Limb (tissue), 2 donors: ENCODE measurements around the gene DCLRE1A.

Experiments
- DNase-seq, 2 donors: peaks; one replicate each; pipeline ENCODE4 v3.0.0-alpha.2; 2016; ENCODE audit errors: extremely low spot score in 2 of 2

DCLRE1A gene

GRCh38 chr10:113854013-113854760 lies at the start of gene DCLRE1A, which contains the start of gene NHLRC2:
TSS of gene DCLRE1A (minus strand) at chr10:113854082. CDS start at chr10:113853182, 900 bp downstream.
TSS of gene NHLRC2 (plus strand) at chr10:113854661. CDS start at chr10:113854873, 212 bp downstream.
- DNase-seq = peak; percentile 81 to 83

DNA sequence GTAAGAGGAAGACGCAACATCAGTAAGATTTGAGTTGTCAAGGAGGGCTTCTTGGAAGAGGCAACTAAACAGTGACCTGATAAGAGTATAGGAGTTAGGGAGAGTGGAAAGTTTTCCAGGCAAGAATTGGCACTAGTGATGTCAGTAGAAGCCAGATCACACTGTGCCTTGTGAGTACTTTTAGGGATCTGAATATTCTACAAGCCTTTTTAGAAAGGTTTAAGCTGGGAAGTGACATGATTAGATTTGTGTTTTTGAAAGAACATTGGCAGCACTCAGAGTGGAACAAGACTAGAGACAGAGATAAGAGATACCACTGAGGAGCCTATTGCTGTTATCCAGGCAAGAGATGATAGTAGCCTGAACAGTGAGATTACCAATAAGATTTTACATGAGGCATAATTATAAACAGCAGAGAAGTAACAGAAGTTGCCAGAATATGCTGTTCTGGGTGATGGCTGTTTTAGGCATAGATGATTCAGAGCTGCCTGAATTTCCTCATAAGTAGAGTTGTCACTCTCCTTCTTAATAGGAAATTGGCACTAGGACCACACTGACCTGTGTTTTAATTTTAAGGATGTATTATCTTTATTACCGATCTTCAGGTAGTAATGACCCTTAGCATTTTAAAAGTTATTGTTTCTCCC lies 46.2 kb upstream of the DCLRE1A start:
- no peak for DNase-seq

DNA sequence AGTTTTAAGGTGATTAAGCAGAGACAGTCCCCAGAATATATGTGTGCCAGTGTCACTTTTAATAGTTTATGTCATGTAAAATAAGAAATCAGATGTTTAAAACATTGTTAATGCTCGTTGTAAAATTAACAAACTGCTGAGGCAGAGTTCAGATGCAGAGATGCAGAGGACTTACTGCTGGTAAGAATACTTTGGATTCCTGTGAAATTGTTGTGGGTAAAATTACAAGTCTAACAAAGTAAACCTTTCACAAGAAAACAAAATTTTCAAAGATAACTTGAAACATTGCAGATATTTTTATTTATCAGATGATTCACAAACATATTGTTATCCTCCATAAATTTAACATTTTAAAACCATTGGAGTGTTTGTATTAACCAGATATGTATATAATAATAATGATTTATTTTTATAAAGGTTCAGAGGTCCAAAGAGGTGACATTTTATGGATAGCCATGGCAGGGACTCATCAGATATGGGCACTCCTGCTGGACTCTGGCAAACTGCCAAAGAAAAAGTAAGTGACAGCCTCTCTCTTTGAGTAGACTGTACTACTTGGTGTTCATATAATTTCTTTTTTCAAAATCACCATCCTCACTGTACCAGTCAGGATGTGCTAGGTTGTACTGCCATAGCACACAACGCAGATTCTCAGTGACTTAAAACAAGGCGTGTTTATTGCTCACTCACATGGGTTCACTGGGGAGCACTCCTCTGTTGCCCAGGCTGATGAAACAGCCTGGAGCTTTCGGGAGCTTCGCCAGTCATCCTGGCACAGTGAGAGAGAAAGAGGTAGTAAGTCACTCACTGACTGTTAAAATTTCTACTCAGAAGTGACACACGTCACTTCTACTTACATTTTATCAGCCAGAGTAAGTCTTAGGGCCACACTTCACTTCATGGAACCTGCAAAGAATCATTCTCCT lies 44.1 kb upstream of the DCLRE1A start:
- no peak for DNase-seq

DNA sequence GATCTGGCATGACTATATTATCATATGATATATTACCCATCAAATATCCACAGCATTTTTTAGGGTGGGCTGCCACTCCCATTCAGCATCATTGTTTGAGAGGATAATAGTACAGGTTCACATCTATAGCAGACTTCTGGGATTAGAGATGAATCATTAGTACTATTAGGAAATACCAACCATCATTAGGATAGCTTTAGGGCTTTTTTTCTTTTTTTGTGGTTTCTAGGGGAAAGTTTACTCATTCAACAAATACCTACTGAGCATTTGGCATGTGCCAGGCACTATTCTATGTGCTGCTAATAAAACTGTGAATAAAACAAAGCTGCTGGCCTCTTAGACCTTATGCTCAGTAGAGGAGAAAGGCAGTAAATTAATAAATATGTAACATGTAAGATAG lies 41.1 kb upstream of the DCLRE1A start:
- no peak for DNase-seq

DNA sequence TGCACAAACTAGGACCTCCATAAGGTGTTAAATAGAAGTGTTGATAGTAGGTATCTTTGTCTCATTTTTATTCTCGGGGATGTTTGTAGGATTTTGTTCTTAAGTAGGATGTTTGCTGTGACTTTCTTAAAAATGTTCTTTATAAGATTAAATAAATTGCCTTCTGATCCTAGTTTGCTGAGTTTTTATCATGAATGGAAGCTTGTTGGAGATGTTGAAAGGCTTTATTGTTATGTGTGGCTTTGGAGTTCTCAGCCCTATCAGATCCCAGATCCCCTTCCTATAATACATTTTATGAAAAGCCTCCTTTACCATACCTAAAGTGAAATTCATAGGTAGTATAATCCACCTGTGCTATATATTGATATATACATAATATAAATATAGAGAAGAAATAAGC lies 40.7 kb upstream of the DCLRE1A start:
- no peak for DNase-seq

- DNase-seq = no peak
Measured at GRCh38 chr10:113893570-113893969, 39.7 kb upstream of the DCLRE1A start.

DNA sequence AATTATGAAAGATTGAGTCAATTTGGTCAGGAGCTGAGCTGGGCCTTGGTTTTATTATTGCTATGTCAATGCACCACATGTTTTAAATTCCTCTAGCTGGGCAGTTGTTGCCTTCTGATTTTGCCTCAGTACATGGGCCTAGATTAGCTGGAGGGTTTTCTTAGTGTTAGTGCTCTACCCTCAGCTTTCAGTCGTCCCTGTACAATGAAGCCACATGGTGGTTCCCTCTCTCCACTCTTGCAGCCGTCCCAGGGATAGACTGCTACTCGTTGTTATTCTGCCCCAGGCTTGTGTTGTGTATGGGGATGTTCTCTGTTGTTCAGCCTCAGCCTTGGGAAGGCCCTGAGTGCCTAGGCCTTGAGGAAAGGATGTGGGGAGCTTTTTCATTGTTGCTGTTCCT lies 37.6 kb upstream of the DCLRE1A start:
- DNase-seq = no peak

DNA sequence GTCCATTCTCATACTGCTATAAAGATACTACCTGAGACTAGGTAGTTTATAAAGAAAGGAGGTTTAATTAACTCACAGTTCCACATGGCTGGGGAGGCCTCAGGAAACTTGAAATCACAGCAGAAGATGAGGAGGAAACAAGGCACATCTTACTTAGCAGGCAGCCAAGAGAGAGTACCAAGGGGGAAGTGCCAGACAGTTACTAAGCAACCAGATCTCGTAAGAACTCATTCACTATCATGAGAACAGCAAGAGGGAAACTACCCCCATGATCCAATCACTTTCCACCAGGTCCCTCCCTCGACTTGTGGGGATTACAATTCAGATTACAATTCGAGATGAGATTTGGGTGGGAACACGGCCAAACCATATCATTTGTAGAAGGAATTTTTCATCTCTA lies 36.9 kb upstream of the DCLRE1A start:
- DNase-seq = no peak

GRCh38 chr10:113889911-113890310 lies 36.0 kb upstream of the DCLRE1A start:
- DNase-seq = no peak

DNA sequence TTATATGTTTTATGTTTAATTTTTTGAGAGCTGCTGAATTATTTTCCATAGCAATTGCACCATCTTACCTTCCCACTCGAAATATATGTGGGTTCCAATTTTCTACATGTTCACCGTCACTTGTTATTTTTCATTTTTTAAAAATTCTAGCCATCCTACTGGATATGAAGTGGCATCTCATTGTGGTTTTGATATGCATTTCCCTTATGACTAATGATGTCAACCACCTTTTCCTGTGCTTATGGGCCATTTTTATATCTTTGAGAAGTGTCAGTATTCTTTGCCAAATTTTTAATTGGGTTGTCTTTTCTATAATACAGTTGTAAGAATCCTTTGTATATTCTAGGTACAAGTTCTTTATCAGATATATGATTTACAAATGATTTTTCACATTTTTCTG lies 28.4 kb upstream of the DCLRE1A start:
- no peak for DNase-seq

GRCh38 chr10:113880236-113880635 lies 26.4 kb upstream of the DCLRE1A start:
- DNase-seq = no peak

GRCh38 chr10:113879691-113880090 lies 25.8 kb upstream of the DCLRE1A start:
- DNase-seq = no peak

GRCh38 chr10:113876461-113876860 lies 22.6 kb upstream of the DCLRE1A start:
- no peak for DNase-seq

GRCh38 chr10:113875212-113875611 lies 21.3 kb upstream of the DCLRE1A start:
- DNase-seq = no peak

DNA sequence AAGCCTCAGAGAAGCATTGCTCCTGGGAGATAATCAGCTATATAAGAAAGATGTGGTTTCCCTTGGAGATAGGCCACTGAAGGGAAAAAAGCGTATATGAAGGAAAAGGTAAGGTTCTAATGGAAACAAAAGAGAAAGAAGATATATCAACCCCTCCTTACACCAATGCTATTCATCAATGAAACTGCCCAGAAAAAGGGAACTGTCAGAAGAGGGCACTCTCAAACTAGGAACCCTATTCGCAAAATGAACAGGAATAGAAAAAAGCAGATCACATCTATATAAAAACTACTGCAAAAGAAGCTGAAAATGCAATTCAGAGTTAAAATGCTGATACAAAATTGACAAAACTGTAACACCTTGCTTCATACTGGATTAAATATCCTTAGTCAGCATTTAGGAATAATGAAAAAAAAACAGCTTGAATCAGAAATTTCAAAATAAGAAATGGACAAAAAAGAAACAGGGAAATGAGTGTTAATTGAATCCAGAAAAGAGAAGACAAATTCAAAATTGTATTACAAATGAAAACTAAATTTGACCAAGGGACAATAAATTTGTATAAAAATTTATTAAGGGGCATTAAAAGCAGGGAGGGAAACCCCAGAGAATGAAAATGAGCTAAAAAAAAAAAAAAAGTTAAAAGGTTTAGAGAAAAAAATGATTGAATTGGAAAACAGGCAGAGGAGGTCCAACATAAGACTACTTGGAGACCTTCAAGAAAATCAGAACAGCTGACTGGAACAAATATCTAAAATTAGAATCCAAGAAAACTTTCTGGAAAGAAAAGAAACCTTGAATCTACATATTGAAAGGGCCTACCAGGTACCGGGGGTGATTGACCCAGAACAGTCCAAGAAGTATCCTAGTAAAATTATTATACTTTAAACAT lies 18.5 kb upstream of the DCLRE1A start:
- no peak for DNase-seq

DNA sequence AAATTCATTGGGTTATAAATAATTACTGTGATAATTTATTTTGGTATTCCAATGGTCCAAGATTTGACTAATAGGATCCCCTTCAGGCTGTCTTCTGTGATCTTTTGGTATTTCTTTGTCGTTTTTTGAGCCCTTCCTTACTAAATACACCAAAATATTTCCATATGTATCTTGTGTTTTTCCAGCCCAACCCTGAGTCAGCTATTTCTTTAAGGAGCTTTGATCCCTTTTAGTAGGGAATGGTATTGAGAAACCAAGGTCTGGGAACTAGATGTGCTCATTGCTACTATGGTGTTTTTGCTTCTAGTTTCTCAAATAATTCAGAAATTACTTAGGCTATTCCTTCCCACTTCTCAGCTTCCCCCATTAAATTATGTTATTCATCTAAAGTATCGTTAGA lies 15.9 kb upstream of the DCLRE1A start:
- no peak for DNase-seq

GRCh38 chr10:113867904-113868303 lies 14.0 kb upstream of the DCLRE1A start:
- no peak for DNase-seq

DNA sequence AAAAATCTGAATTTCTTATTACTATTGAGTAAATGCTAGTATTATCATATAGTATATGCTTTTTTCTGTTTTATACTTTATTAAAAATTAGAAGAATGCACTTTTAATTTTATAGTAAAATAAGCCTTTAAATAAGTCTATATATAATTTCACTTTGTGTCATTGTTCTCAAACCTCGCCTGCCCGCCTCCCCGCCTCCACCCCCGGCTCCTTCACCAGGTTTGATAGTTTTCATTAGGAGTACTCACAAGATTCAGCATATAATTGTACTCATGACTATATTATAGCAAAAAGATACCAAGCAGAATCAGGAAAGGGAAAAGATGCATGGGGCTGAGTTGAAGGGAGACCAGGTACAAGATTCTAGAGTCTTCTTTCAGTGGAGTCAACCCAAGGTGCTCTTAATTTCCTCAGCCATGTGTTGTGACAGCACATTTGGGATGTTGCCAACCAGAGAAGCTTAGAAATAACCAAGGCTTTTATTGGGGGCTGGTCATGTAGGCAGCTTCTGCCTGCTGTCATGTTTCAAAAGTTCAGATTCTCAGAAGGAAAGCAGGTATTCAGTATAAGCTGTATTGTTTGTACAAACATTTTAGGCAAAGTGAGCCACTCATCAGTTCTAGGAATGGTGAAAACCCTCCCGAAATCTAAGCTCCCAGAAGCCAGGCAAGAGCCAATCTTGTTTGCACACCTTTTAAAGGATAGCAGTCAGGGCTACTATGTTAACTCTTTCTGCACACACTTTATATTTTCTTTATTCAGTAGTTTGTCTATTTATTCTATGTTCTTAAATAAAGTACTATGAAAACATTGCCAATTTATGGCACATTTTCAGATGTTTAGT lies 12.9 kb upstream of the DCLRE1A start:
- no peak for DNase-seq

GRCh38 chr10:113865901-113866300 lies 12.0 kb upstream of the DCLRE1A start:
- DNase-seq = no peak

- DNase-seq = no peak
Measured at GRCh38 chr10:113859261-113859660, 5.4 kb upstream of the DCLRE1A start.
